GM06990 (cell line): ENCODE results near the gene GCLC.

Source experiments
- DNase-seq: peaks from one replicate; pipeline ENCODE4 v3.0.0-alpha.2; 2011; ENCODE audit not compliant: insufficient read length; ENCODE audit errors: extremely low read depth
- H3K27me3 ChIP-seq: replicated peaks from 2 replicates; pipeline ENCODE4 v1.6.0; 2011; ENCODE audit warnings: low read length; ENCODE audit not compliant: control insufficient read depth, insufficient read depth
- H3K36me3 ChIP-seq: 2 replicates; pipeline ENCODE4 v1.5.1; 2011; ENCODE audit warnings: low read length; ENCODE audit not compliant: control insufficient read depth, insufficient read depth
- H3K4me3 ChIP-seq: replicated peaks from 2 replicates; pipeline ENCODE4 v1.5.1; 2011; ENCODE audit warnings: low read depth, mild to moderate bottlenecking, control low read depth, low read length
- CTCF ChIP-seq: IDR thresholded peaks from 2 replicates; pipeline ENCODE4 v1.5.1; 2011; ENCODE audit warnings: low read length, control low read depth, mild to moderate bottlenecking, inconsistent platforms; ENCODE audit not compliant: insufficient read depth, poor library complexity, severe bottlenecking

The GCLC gene

GRCh38 chr6:53568776-53569616, 24.1 kb upstream of the GCLC start:
- Histone ChIP-seq H3K4me3 (no peak overlapping the region), H3K36me3 (no peaks in the 10 kb centered on the region), H3K27me3 (no peaks in the 10 kb centered on the region; the same call in 1 of the 2 replicates)
- no peak for DNase-seq
- no peak for TF ChIP-seq CTCF

- TF ChIP-seq CTCF = no peak
- Histone ChIP-seq H3K27me3 (no peaks in the 10 kb centered on the region; the same call in 1 of the 2 replicates), H3K36me3 (no peaks in the 10 kb centered on the region), H3K4me3 (no peak overlapping the region)
- DNase-seq = no peak
These were observed 22.8 kb upstream of the GCLC start for GRCh38 chr6:53567701-53568100.

GRCh38 chr6:53566755-53567154, 21.9 kb upstream of the GCLC start:
- no peak overlapping the region for H3K4me3 ChIP-seq
- no peaks in the 10 kb centered on the region; the same call in 1 of the 2 replicates for H3K27me3 ChIP-seq
- H3K36me3 ChIP-seq = no peaks in the 10 kb centered on the region
- DNase-seq = no peak
- no peak for TF ChIP-seq CTCF

GRCh38 chr6:53565886-53566285, 21.0 kb upstream of the GCLC start:
- H3K36me3 ChIP-seq = no peaks in the 10 kb centered on the region
- H3K4me3 ChIP-seq = no peak overlapping the region
- H3K27me3 ChIP-seq = no peaks in the 10 kb centered on the region; the same call in 1 of the 2 replicates
- DNase-seq = no peak
- no peak for TF ChIP-seq CTCF

GRCh38 chr6:53564401-53565065, 19.6 kb upstream of the GCLC start:
- Histone ChIP-seq H3K36me3 (no peaks in the 10 kb centered on the region), H3K27me3 (no peaks in the 10 kb centered on the region; the same call in 1 of the 2 replicates), H3K4me3 (no peak overlapping the region)
- no peak for TF ChIP-seq CTCF
- DNase-seq = no peak
